AG04449 (cell line): ENCODE data around the gene PLA2G3.

Source experiments
- CTCF ChIA-PET: fragments of 350-600 bp; formaldehyde crosslinking; extraction: SDS; loops from one replicate; lab custom pipeline; 2021; ENCODE audit warnings: antibody characterized with exemption; lab: Yijun Ruan, JAX
- POLR2A ChIA-PET: fragments of 400-600, 350-600 bp; formaldehyde crosslinking; extraction: SDS; loops from one replicate; lab custom pipeline; 2020; ENCODE audit warnings: antibody characterized with exemption, inconsistent platforms; lab: Yijun Ruan, JAX
- DNase-seq: peaks from one replicate; pipeline ENCODE4 v3.0.0-alpha.2; 2010; ENCODE audit warnings: low read depth, low spot score
- H3K4me3 ChIP-seq: 2 replicates; pipeline ENCODE4 v1.5.1; 2011; ENCODE audit warnings: low read depth, mild to moderate bottlenecking, control low read depth, low read length
- CTCF ChIP-seq: IDR thresholded peaks from one replicate; pipeline ENCODE4 v1.5.1; 2011; ENCODE audit warnings: mild to moderate bottlenecking, moderate library complexity, low read length, control low read depth, inconsistent platforms; ENCODE audit not compliant: insufficient read depth; ENCODE audit errors: missing control alignments

PLA2G3 gene

GRCh38 chr22:31104869-31105268 lies 35.4 kb downstream of the PLA2G3 start:
- H3K4me3 ChIP-seq, result no peak overlapping the region; the same call in 1 of the 2 replicates
- ChIA-PET CTCF (interaction anchor here (1.1 to 8.9 kb wide), 3 partner anchors 18 to 168 kb away, joined by 3 to 157 read pairs (median 5); partner anchors contain the start of genes LIMK2 and SMTN), POLR2A (interaction anchor here (2.1 to 2.3 kb wide), 2 partner anchors 9 to 20 kb away, joined by 12 read pairs; no protein-coding TSS in a partner anchor)
- no peak for DNase-seq
- peak; percentile 31 for TF ChIP-seq CTCF

GRCh38 chr22:31103899-31104694 lies 36.2 kb downstream of the PLA2G3 start:
- no peak for TF ChIP-seq CTCF
- DNase-seq, result no peak
- CTCF ChIA-PET, result interaction anchor here (1.1 to 8.9 kb wide), 3 partner anchors 17 to 169 kb away, joined by 3 to 157 read pairs (median 12); partner anchors contain the start of gene SMTN
- POLR2A ChIA-PET, result interaction anchor here (2.1 to 2.3 kb wide), 2 partner anchors 8 to 19 kb away, joined by 12 read pairs; no protein-coding TSS in a partner anchor
- H3K4me3 ChIP-seq, result no peak overlapping the region

- DNase-seq, result no peak
- POLR2A ChIA-PET, result interaction anchor here (1.0 kb wide), 1 partner anchor 134 kb away, joined by 5 read pairs; the partner anchor contains the start of genes MORC2 and TUG1
- CTCF ChIA-PET, result interaction anchor here (3.3 to 8.9 kb wide), 2 partner anchors 16 to 46 kb away, joined by 12 to 157 read pairs; partner anchors contain the start of gene SMTN
- TF ChIP-seq CTCF, result no peak
- no peak overlapping the region for H3K4me3 ChIP-seq
These were observed 37.2 kb downstream of the PLA2G3 start for GRCh38 chr22:31103111-31103510.

GRCh38 chr22:31102441-31103081 lies 37.7 kb downstream of the PLA2G3 start:
- CTCF ChIA-PET, result interaction anchor here (0.7 to 8.9 kb wide), 6 partner anchors 15 to 182 kb away, joined by 3 to 157 read pairs (median 4); partner anchors contain the start of gene SMTN
- H3K4me3 ChIP-seq, result no peak overlapping the region
- peak; percentile 65 for DNase-seq
- POLR2A ChIA-PET, result interaction anchor here (0.8 to 1.7 kb wide), 5 partner anchors 9 to 134 kb away, joined by 3 to 9 read pairs (median 5); partner anchors contain the start of genes MORC2, SMTN and TUG1
- TF ChIP-seq CTCF, result no peak

- ChIA-PET CTCF (interaction anchor here (1.4 to 8.9 kb wide), 3 partner anchors 14 to 172 kb away, joined by 5 to 157 read pairs (median 12); partner anchors contain the start of gene SMTN), POLR2A (interaction anchor here (1.6 to 1.7 kb wide), 2 partner anchors 16 to 18 kb away, joined by 4 to 9 read pairs; no protein-coding TSS in a partner anchor)
- no peak for TF ChIP-seq CTCF
- no peak overlapping the region for H3K4me3 ChIP-seq
- DNase-seq, result no peak
These were observed 39.4 kb downstream of the PLA2G3 start for GRCh38 chr22:31100762-31101525.
